K562 (cell line): ENCODE results near the gene CAMK2B. TPM values are rescaled to one million over a fixed set of nuclear protein-coding genes. Genes with fewer than 3 reads are reported as not detected.

ENCODE experiments used
- ATAC-seq: fragments of 200-7000 bp; cut with Tn5 transposase; 3 replicates; pipeline ENCODE4 v1.9.1; 2020; ENCODE audit warnings: moderate library complexity
- BruUV-seq: library from RNA; stranded (reverse); fragments of 400-500 nt; replicated peaks from 2 replicates; lab custom pipeline; 2021; lab: Mats Ljungman, UMichigan
- CTCF ChIA-PET: fragments of 300-600 bp; formaldehyde crosslinking; extraction: SDS; loops from one replicate; lab custom pipeline; 2021; ENCODE audit warnings: low intra/inter-chr PET ratio; lab: Yijun Ruan, JAX
- POLR2A ChIA-PET: fragments of 300-600, 350-650 bp; sonication (Branson Sonifier 250); formaldehyde crosslinking; extraction: SDS; loops from one replicate; lab custom pipeline; 2021; ENCODE audit warnings: antibody characterized with exemption, inconsistent platforms; lab: Yijun Ruan, JAX
- DNase-seq, 4 experiments: peaks; one replicate each; pipeline versions ENCODE4 v3.0.0 to v3.0.0-alpha.2; 2011 to 2018; ENCODE audit warnings: low spot score in 3 of 4, mixed read lengths in 3 of 4; ENCODE audit errors: extremely low read depth in 1 of 4
- FAIRE-seq: peaks from 2 replicates; lab custom pipeline; 2011; peaks lifted over from hg19 to GRCh38; lab: Jason Lieb, UNC
- H2AFZ ChIP-seq: 2 replicates; pipeline ENCODE4 v1.6.0; 2011; ENCODE audit warnings: low read depth, low read length, control low read depth, inconsistent platforms
- H3K27ac ChIP-seq: fragments of 200-600 bp; 3 replicates; pipeline ENCODE4 v1.8.0; 2011; ENCODE audit warnings: low read depth, mild to moderate bottlenecking, control low read depth, inconsistent platforms, low read length, moderate library complexity, mixed read lengths; ENCODE audit errors: extremely low read depth
- H3K27me3 ChIP-seq, 2 experiments: fragments of 300-600 bp in 1 of 2; 2 replicates in 1 of 2; 3 replicates in 1 of 2; pipeline versions ENCODE4 v1.6.0 to v1.8.0; 2011; ENCODE audit warnings: inconsistent platforms in 2 of 2, low read length in 2 of 2, mild to moderate bottlenecking in 1 of 2, mixed read lengths in 1 of 2, moderate library complexity in 1 of 2; ENCODE audit not compliant: control insufficient read depth in 2 of 2, insufficient read depth in 2 of 2
- H3K36me3 ChIP-seq: fragments of 300-600 bp; 3 replicates; pipeline ENCODE4 v1.8.0; 2011; ENCODE audit warnings: mild to moderate bottlenecking, low read length, inconsistent platforms; ENCODE audit not compliant: control insufficient read depth, insufficient read depth
- H3K4me1 ChIP-seq, 2 experiments: fragments of 200-600 bp in 1 of 2; replicated peaks in 1 of 2; 2 replicates in 1 of 2; 3 replicates in 1 of 2; pipeline versions ENCODE4 v1.5.1 to v1.8.0; 2011; ENCODE audit warnings: inconsistent platforms in 2 of 2, low read length in 2 of 2, mild to moderate bottlenecking in 1 of 2, mixed read lengths in 1 of 2, moderate library complexity in 1 of 2; ENCODE audit not compliant: control insufficient read depth in 2 of 2, insufficient read depth in 2 of 2
- H3K4me2 ChIP-seq: 2 replicates; pipeline ENCODE4 v1.6.1; 2011; ENCODE audit warnings: low read length, control low read depth, inconsistent platforms, mixed read lengths; ENCODE audit not compliant: insufficient read depth
- H3K4me3 ChIP-seq: fragments of 200-600 bp; sonication (generic), shearing (Covaris generic); 2 replicates; pipeline ENCODE4 v1.5.1; 2016; ENCODE audit warnings: control low read depth, inconsistent platforms
- H3K79me2 ChIP-seq: fragments of 200-600 bp; 3 replicates; pipeline ENCODE4 v1.8.0; 2011; ENCODE audit warnings: low read length, inconsistent platforms; ENCODE audit not compliant: control insufficient read depth, insufficient read depth
- H3K9ac ChIP-seq, 2 experiments: 2 replicates each; pipeline versions ENCODE4 v1.6.0 to v1.6.1; 2011; ENCODE audit warnings: low read depth in 2 of 2, low read length in 2 of 2, control low read depth in 1 of 2, inconsistent platforms in 1 of 2, mild to moderate bottlenecking in 1 of 2, mixed read lengths in 1 of 2; ENCODE audit not compliant: insufficient read depth in 1 of 2
- H3K9me1 ChIP-seq: one replicate; pipeline ENCODE4 v1.6.0; 2011; ENCODE audit warnings: inconsistent platforms, mild to moderate bottlenecking, low read length, moderate library complexity; ENCODE audit not compliant: control insufficient read depth, insufficient read depth
- H3K9me3 ChIP-seq: replicated peaks from 2 replicates; pipeline ENCODE4 v1.5.1; 2011; ENCODE audit warnings: low read depth, low read length, inconsistent platforms; ENCODE audit not compliant: control insufficient read depth, insufficient read depth
- H4K20me1 ChIP-seq: replicated peaks from 2 replicates; pipeline ENCODE4 v1.6.1; 2011; ENCODE audit warnings: low read length, inconsistent platforms, mixed read lengths; ENCODE audit not compliant: control insufficient read depth, insufficient read depth
- DLX4 ChIP-seq: fragments of 250-450 bp; sonication (Bioruptor Pico); IDR thresholded peaks from 2 replicates; pipeline ENCODE4 v1.6.1; 2021; ENCODE audit warnings: mild to moderate bottlenecking
- DPF2 ChIP-seq: fragments of 450-650 bp; IDR thresholded peaks from 2 replicates; pipeline ENCODE4 v1.6.1; 2016
- IFI16 ChIP-seq: fragments of 250-450 bp; sonication (Bioruptor Pico); IDR thresholded peaks from 2 replicates; pipeline ENCODE4 v2.1.2; 2022; ENCODE audit warnings: mild to moderate bottlenecking, inconsistent platforms
- MBD1 ChIP-seq: fragments of 250-450 bp; sonication (Bioruptor Pico); IDR thresholded peaks from 2 replicates; pipeline ENCODE4 v1.8.0; 2022; ENCODE audit warnings: inconsistent platforms
- MEF2D ChIP-seq: conservative IDR thresholded peaks from 2 replicates; pipeline ENCODE4 v1.6.1; 2016; ENCODE audit warnings: low read depth, missing genetic modification characterization, missing compliant biosample characterization
- NFIC ChIP-seq: fragments of 450-650 bp; IDR thresholded peaks from 2 replicates; pipeline ENCODE4 v1.6.1; 2017; ENCODE audit warnings: mild to moderate bottlenecking, inconsistent platforms
- PHF8 ChIP-seq: fragments of 200-600 bp; sonication (generic); IDR thresholded peaks from 2 replicates; pipeline ENCODE4 v1.6.1; 2012; ENCODE audit warnings: mixed run types, mild to moderate bottlenecking, inconsistent platforms, low read length, moderate library complexity, borderline replicate concordance
- RB1 ChIP-seq: fragments of 450-650 bp; IDR thresholded peaks from 2 replicates; pipeline ENCODE4 v1.6.1; 2017; ENCODE audit warnings: low read depth, mild to moderate bottlenecking
- SRF ChIP-seq, 2 experiments: fragments of 250-450, 450-650 bp in 1 of 2; sonication (Bioruptor Pico) in 1 of 2; sonication (generic) in 1 of 2; formaldehyde crosslinking; IDR thresholded peaks; 2 replicates each; pipeline versions ENCODE4 v1.5.0 to v1.5.1; 2020 to 2022; ENCODE audit warnings: mild to moderate bottlenecking in 1 of 2, missing genetic modification reagents in 1 of 2
- ZNF445 ChIP-seq: fragments of 250-450 bp; sonication (Bioruptor Pico); IDR thresholded peaks from 2 replicates; pipeline ENCODE4 v1.4.0; 2020; ENCODE audit warnings: low read depth, mild to moderate bottlenecking, moderate library complexity
- ZSCAN32 ChIP-seq: fragments of 450-650 bp; formaldehyde crosslinking; IDR thresholded peaks from 2 replicates; pipeline ENCODE4 v1.4.0; 2020; ENCODE audit warnings: mild to moderate bottlenecking, moderate library complexity
- WGBS: fragments of 100-300 bp; shearing (Covaris generic); methylation state at CpG from one replicate; pipeline ENCODE4 v1.1.6; 2016; ENCODE audit warnings: low coverage, mixed read lengths; ENCODE audit not compliant: insufficient coverage; ENCODE audit errors: missing lambda C conversion rate; 5-methylcytosine and 5-hydroxymethylcytosine counted together
- in situ Hi-C: fragments of 300-500 bp; cut with MboI; formaldehyde crosslinking; loops from 4 replicates; pipeline ENCODE4 v1.15.0; 2018; ENCODE audit warnings: inconsistent platforms, mixed read lengths
- intact Hi-C: fragments of 100-400 bp; cut with micrococcal nuclease; formaldehyde crosslinking; loops from 2 replicates; pipeline ENCODE4 v1.14.2; 2022
- polyA plus RNA-seq, 8 experiments: library from polyadenylated mRNA; depleted of rRNA in 4 of 8; stranded (reverse) in 5 of 8; unstranded in 3 of 8; fragments of >200 nt; fragmentation: Nextera tagmentation in 2 of 8; fragmentation: Illumina TruSeq in 1 of 8; extraction: Ambion mirVana in 2 of 8; extraction: Trizol in 1 of 8; gene quantifications; 2 replicates each; pipeline versions ENCODE4 v1.2.1 to v1.2.3, GENCODE V29; 2011 to 2014; ENCODE audit warnings: inconsistent platforms in 1 of 8, missing spikeins in 1 of 8
- total RNA-seq, 7 experiments: library from RNA; depleted of rRNA in 6 of 7; stranded (reverse); fragments of >200 nt in 6 of 7; fragmentation: Illumina TruSeq in 2 of 7; extraction: Trizol in 2 of 7; gene quantifications; 2 replicates each; pipeline versions ENCODE4 v1.2.1 to v1.2.3, GENCODE V29; 2011 to 2021; ENCODE audit warnings: low replicate concordance in 1 of 7
- TF ChIP-seq, protein P1 (sequence below), 2 experiments: IDR thresholded peaks; 2 replicates each; pipeline ENCODE4 v1.6.1; 2012; ENCODE audit warnings: improper control_type of control experiment in 2 of 2, low read depth in 2 of 2, low read length in 2 of 2, borderline replicate concordance in 1 of 2
- TF ChIP-seq, protein P2 (sequence below): sonication (generic); formaldehyde crosslinking; IDR thresholded peaks from 2 replicates; pipeline ENCODE4 v1.8.0; 2022; ENCODE audit warnings: mild to moderate bottlenecking, missing genetic modification reagents

CAMK2B gene
- total and polyA plus RNA-seq, 9 of the 15 experiments (the other 6 are each of a cell fraction or from before 2014, with no cell fraction given), result 0.04 to 0.09 (median 0.05) TPM; not detected in 4

GRCh38 chr7:44282601-44283171, 42.7 kb downstream of the CAMK2B start:
- ChIA-PET CTCF (no interaction called here), POLR2A (interaction anchor here (0.7 kb wide), 1 partner anchor 11 kb away, joined by 3 read pairs; no protein-coding TSS in a partner anchor)
- Histone ChIP-seq H3K9me1 (no peaks in the 10 kb centered on the region), H3K9ac (no peak overlapping the region; a peak in 1 of 4 replicates), H3K27me3 (peaks cover 39 to 94% of the 10 kb centered on the region in 2 experiments; a peak in 4 of 5 replicates), H3K36me3 (no peaks in the 10 kb centered on the region), H3K4me2 (no peak overlapping the region), H3K4me1 (peaks cover 0 to 41% of the 10 kb centered on the region in 2 experiments; a peak in 4 of 5 replicates), H2AFZ (no peak overlapping the region), H4K20me1 (peaks cover 7% of the 10 kb centered on the region), H3K27ac (no peak overlapping the region), H3K4me3 (no peak overlapping the region), H3K79me2 (no peaks in the 10 kb centered on the region), H3K9me3 (no peaks in the 10 kb centered on the region)
- no peak for TF ChIP-seq DLX4 (CRISPR knock-in tag)
- TF ChIP-seq IFI16 (CRISPR knock-in tag), result no peak
- TF ChIP-seq ZNF445 (CRISPR knock-in tag), result no peak
- TF ChIP-seq MBD1 (CRISPR knock-in tag), result no peak
- TF ChIP-seq SRF (CRISPR knock-in tag; IDR thresholded peaks at IDR 0.05), result no peak
- TF ChIP-seq PHF8, result no peak
- TF ChIP-seq, protein P1, sequence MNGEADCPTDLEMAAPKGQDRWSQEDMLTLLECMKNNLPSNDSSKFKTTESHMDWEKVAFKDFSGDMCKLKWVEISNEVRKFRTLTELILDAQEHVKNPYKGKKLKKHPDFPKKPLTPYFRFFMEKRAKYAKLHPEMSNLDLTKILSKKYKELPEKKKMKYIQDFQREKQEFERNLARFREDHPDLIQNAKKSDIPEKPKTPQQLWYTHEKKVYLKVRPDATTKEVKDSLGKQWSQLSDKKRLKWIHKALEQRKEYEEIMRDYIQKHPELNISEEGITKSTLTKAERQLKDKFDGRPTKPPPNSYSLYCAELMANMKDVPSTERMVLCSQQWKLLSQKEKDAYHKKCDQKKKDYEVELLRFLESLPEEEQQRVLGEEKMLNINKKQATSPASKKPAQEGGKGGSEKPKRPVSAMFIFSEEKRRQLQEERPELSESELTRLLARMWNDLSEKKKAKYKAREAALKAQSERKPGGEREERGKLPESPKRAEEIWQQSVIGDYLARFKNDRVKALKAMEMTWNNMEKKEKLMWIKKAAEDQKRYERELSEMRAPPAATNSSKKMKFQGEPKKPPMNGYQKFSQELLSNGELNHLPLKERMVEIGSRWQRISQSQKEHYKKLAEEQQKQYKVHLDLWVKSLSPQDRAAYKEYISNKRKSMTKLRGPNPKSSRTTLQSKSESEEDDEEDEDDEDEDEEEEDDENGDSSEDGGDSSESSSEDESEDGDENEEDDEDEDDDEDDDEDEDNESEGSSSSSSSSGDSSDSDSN (IDR thresholded peaks at IDR 0.05; ENCODE audit: borderline replicate concordance in 1 of 2, low read depth in 2 of 2, low read length in 2 of 2), result no peak
- TF ChIP-seq RB1, result no peak
- TF ChIP-seq ZSCAN32, result no peak
- TF ChIP-seq, protein P2, sequence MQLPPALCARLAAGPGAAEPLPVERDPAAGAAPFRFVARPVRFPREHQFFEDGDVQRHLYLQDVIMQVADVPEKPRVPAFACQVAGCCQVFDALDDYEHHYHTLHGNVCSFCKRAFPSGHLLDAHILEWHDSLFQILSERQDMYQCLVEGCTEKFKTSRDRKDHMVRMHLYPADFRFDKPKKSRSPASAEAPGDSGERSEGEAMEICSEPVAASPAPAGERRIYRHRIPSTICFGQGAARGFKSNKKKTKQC, result no peak
- no peak for TF ChIP-seq DPF2
- TF ChIP-seq NFIC, result no peak
- TF ChIP-seq MEF2D (tag), result no peak
- WGBS, result 7% methylated on average over 10 of the region's 10 CpGs
- ATAC-seq, result no peak
- intact Hi-C loops (no loop called here), in situ Hi-C loops (no loop called here)
- BruUV-seq, result no TSS peak
- FAIRE-seq, result no peak
- no peak for DNase-seq
